HepG2 (cell line): ENCODE data around the gene SCARF1.

Experiments used
- KAT2B ChIP-seq: fragments of 150-350 bp; IDR thresholded peaks from 2 replicates; pipeline ENCODE4 v1.6.1; 2014; ENCODE audit warnings: low read depth, low read length, borderline replicate concordance
- SIN3B ChIP-seq: fragments of 150-350 bp; IDR thresholded peaks from 2 replicates; pipeline ENCODE4 v1.6.1; 2014; ENCODE audit warnings: low read length
- SNAPC4 ChIP-seq: sonication (generic); formaldehyde crosslinking; IDR thresholded peaks from 2 replicates; pipeline ENCODE4 v1.4.0; 2020; ENCODE audit warnings: mild to moderate bottlenecking, missing genetic modification reagents
- TBL1XR1 ChIP-seq: fragments of 150-350 bp; IDR thresholded peaks from 2 replicates; pipeline ENCODE4 v1.6.1; 2014; ENCODE audit warnings: borderline replicate concordance, low read length; ENCODE audit not compliant: partially characterized antibody
- ZBTB10 ChIP-seq: sonication (generic); formaldehyde crosslinking; IDR thresholded peaks from 2 replicates; pipeline ENCODE4 v1.4.0; 2020; ENCODE audit warnings: missing genetic modification reagents, borderline replicate concordance
- ZNF549 ChIP-seq: sonication (generic); formaldehyde crosslinking; IDR thresholded peaks from 2 replicates; pipeline ENCODE4 v1.5.0; 2020; ENCODE audit warnings: missing genetic modification reagents
- TF ChIP-seq, protein P1 (sequence below): sonication (generic); formaldehyde crosslinking; IDR thresholded peaks from 2 replicates; pipeline ENCODE4 v1.5.0; 2020; ENCODE audit warnings: mild to moderate bottlenecking, missing genetic modification reagents, moderate library complexity

GRCh38 chr17:1644493-1645206 is 882 bp downstream of the SCARF1 start:
- TF ChIP-seq KAT2B (no peak), SIN3B (no peak), ZNF549 (no peak), ZBTB10 (CRISPR knock-in tag) (no peak), TBL1XR1 (no peak), SNAPC4 (no peak)
- TF ChIP-seq, protein P1, sequence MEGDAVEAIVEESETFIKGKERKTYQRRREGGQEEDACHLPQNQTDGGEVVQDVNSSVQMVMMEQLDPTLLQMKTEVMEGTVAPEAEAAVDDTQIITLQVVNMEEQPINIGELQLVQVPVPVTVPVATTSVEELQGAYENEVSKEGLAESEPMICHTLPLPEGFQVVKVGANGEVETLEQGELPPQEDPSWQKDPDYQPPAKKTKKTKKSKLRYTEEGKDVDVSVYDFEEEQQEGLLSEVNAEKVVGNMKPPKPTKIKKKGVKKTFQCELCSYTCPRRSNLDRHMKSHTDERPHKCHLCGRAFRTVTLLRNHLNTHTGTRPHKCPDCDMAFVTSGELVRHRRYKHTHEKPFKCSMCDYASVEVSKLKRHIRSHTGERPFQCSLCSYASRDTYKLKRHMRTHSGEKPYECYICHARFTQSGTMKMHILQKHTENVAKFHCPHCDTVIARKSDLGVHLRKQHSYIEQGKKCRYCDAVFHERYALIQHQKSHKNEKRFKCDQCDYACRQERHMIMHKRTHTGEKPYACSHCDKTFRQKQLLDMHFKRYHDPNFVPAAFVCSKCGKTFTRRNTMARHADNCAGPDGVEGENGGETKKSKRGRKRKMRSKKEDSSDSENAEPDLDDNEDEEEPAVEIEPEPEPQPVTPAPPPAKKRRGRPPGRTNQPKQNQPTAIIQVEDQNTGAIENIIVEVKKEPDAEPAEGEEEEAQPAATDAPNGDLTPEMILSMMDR (CRISPR knock-in tag), result no peak
